GM12872 (cell line): ENCODE data around the gene CFAP141.

Experiments used
- TF ChIP-seq, protein P1 (sequence below): IDR thresholded peaks from 3 replicates; pipeline ENCODE4 v1.5.1; 2011; ENCODE audit warnings: low read depth, mild to moderate bottlenecking, low read length, moderate library complexity; ENCODE audit not compliant: insufficient read depth

The CFAP141 gene

DNA sequence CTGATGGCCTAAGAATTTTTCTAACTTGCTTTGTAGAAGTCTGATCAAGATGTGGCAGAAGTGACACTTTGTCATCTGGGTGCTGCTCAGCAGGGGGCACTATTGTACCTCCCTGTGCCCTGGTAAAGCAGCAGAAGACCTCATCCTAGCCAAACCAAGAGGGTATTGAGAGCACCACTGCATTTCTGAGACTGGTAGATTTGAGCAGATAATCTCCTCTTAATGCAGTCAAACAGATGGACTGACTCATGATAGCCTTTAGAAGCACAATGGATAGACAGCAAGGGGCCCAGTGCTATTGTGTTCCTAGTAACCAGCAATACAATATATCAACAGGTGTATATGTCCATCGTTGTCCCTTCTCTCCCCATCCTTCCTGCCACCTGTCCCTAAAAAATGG lies 20.0 kb downstream of the CFAP141 start:
- TF ChIP-seq, protein P1, sequence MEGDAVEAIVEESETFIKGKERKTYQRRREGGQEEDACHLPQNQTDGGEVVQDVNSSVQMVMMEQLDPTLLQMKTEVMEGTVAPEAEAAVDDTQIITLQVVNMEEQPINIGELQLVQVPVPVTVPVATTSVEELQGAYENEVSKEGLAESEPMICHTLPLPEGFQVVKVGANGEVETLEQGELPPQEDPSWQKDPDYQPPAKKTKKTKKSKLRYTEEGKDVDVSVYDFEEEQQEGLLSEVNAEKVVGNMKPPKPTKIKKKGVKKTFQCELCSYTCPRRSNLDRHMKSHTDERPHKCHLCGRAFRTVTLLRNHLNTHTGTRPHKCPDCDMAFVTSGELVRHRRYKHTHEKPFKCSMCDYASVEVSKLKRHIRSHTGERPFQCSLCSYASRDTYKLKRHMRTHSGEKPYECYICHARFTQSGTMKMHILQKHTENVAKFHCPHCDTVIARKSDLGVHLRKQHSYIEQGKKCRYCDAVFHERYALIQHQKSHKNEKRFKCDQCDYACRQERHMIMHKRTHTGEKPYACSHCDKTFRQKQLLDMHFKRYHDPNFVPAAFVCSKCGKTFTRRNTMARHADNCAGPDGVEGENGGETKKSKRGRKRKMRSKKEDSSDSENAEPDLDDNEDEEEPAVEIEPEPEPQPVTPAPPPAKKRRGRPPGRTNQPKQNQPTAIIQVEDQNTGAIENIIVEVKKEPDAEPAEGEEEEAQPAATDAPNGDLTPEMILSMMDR: peak; percentile 81

GRCh38 chr1:154183046-154183915 lies 22.9 kb downstream of the CFAP141 start:
- TF ChIP-seq, protein P1: no peak

DNA sequence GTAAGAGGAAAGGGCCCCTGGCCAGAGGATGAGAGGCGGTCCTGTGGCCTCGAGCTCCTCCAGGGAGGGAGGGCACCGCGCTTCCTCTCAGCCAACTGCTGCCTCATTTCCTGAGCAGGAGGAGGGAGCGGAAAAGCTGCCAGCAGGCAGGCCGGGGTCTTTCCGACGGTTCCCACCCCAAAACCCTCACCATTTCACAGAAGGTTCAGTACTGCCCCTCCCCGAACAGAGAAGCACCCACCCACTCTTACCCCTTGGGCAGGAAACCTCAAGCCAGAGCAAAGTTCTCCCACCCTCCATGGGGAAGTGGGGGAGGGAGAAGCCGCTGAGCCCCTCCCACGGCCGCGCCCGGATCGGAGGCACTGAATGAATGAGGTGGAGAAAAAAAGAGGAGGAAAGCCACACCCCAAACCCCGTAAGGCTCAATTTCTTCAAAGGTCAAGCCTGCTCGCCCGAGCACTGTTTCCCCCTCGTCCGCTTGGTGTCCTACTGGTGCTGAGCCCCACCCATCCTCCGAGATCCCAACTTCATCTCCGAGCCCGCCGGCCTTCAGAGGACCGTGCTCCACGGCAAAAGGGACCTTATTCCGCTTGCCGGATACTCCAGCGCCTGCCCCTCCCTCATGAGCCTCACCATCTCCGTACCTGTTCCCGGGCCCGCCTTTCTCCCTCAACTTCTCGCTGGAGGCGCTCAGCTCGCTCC lies 23.6 kb downstream of the CFAP141 start:
- TF ChIP-seq, protein P1: no peak

DNA sequence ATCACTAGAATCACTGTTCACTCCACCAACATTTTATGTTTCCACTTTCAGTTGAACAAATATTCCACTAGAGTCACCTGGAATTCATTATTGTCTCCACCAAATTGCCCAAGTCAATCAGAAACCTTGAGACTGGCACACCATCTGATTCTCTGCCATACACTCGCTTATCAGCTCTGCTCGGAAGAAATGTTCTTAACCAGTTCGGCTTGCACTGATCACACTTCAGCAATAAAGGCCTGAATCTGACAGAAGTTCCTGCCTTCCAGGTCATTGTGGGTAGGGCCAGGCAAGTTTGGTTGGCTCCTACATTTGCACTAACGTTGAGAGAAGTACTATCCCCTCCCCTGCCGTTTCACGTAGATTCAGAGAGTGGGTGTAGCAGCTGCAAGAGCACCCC lies 24.2 kb downstream of the CFAP141 start:
- TF ChIP-seq, protein P1: no peak

DNA sequence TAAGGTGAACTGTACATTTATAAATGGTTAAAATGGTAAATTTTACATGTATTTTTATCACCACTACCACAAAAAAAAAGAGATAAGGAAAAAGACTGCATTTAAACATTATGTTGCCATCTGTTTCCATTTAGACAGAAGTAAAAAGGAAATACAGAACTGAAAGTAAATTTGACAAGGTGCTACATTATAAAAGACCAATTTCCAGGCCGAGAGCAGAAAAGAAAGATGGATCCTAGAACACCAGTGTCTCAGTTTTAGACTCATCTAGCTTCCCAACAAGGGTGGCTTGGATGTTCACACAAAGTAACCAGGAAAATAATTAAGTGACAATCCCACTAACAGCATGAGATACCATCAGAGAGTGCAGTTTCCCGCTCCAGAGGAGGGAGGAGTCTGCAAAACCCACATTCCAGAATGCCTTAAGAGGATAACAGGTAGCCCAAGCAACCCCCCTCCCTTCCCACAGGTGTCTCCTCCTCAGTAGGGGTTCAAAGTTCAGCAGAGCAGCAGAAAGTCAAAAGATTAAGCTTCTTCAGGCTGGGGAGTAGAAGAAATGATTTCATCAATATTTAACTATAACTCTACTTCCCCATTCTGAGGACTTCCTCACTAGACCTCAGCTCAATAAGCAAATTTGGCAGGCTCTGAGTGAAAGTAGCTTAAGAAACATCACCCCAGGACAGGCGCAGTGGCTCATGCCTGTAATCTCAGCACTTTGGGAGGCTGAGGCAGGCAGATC lies 26.0 kb downstream of the CFAP141 start:
- TF ChIP-seq, protein P1: no peak

DNA sequence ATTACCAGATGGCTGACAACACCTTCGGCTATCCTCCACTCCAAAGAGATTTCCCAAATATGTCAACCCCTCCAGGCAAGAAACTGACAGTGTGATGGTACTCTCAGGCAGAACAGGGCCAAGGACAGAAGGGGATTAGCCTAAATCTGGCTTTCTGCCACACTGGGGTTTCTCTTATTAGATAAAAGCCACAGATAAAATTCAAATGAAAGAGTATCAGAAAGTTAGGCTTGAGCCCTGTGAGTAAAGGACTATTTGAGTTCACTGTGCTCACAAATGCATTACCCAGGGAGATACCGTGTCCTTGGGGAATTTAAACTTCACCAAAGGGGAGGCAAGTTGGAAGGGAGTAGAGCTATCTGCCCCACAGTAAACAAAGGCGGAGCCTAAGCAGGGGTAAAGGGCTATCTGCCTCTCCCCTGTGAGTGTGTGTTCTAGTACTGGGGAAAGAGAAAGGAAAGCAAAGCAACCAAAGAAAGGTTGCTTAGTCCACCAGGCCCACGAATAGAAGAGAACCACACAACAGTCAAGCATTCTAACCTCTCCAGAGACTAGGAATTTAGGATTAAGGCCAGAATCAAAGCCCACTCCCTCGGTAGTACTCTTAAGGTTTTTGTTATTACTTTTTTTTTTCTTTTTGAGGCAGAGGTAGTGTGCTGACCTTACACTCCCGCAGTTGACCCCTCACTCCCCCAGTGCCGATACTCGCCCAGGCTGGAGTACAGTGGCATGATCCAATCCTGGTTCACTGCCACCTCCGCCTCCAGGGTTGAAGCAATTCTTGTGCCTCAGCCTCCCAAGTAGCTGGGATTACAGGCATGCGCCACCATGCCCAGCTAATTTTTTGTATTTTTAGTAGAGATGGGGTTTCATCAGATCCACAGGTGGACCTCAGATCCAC lies 27.0 kb downstream of the CFAP141 start:
- TF ChIP-seq, protein P1: no peak
